Bone marrow (tissue), 2 donors: ENCODE results near the gene SMAD3.

ENCODE experiments used
- DNase-seq, 2 donors: peaks; one replicate each; lab custom pipeline; 2025; lab: John Stamatoyannopoulos, UW

Gene SMAD3

DNA sequence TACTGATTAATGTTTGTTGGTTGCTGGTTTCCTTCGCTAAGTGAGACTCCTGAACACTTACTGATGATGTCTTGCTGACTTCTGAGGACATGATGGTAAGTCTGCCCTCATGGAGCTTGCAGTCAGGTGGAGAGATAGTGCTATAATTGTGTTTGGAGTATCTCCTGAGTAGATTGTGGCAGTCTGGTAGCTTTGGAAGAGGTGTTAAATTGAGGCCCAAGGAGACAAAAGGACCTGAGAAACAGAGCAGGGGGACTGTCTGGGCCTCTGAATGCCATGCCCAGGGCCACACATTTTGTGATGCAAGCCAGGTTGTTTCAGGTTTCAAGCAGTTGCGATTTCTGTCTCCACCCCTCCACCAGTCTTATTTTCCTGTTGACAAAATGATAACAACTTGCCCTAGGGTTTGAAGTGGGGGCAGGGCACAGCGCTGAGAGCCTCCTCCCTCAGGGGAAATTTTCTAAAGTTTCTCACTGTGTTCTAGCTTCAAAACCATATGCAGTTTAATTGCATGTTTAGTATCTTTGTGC is 16.7 kb downstream of the SMAD3 start:
- DNase-seq = no peak

DNA sequence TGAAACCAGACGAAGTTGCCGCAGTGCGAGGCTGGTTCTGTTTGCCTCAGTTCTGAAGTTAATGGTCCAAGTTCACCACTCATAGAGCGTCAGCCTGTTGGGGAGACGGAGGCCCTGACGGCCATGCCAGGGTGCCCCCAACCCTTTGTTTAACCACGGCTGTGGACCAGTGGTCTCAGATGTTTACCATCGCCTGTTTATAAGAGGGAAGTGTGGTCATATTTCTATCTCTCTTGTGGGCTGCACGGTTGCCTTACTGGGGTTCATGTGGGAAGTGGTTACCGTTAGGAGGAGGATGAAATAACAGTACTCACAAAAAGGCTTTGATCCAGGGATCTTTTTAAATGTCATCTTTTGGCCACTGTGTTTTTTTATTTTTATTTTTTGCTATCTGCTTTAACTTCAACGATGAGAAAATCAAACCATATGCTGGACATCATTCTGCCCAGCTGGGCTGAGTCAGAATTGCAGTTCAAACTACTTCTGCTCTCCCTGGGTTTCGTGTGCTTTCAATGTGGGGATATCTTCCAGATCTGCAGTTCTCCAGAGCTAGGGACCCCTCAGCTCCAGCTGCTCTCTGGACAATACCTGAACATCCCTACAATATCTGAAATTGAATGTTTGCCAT is 17.8 kb downstream of the SMAD3 start:
- no peak for DNase-seq

GRCh38 chr15:67084561-67084960 is 19.2 kb downstream of the SMAD3 start:
- DNase-seq = no peak

- DNase-seq = no peak
Observed at GRCh38 chr15:67085237-67085817, 19.9 kb downstream of the SMAD3 start.

DNA sequence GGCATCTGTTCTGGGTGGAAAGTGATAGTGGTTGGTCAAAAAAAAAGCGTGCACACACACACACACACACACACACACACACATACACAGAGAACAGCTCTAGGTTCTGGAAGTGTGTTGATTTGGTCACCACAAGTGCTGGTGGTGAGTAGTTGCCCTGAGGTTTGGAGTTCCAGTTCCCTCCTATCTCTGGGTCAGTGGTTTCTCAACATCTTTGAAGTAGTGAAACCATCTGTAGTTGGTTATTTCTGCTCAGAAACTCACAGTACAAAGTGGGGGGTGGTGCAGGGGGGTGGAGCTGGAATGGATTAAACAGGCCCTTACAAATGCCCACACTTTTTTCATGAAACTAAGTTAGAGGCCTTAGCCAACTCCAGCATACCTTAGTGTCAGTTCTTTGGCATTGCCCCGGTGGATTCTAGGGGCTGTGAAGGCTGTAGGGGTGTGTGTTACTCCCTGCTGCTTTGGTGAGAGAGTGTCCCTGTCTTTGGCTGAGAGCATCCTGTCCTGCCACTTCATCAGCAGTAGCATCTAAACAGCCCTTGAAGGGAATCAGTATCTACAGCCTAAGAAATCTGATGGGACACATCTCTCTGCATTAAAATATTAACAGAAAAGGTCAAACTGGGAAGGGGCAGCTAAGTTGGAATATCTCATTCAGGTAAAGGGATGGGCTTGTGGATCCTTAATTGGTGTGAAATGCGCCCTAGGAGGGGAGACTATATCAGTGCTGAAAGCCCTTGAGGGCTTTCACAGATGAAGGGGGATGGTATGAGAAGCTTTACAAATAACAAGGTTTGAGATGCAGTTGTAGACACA is 20.6 kb downstream of the SMAD3 start:
- DNase-seq = no peak

GRCh38 chr15:67086637-67086914 is 21.2 kb downstream of the SMAD3 start:
- no peak for DNase-seq

- no peak for DNase-seq
Observed at GRCh38 chr15:67087507-67088172, 22.2 kb downstream of the SMAD3 start.

DNA sequence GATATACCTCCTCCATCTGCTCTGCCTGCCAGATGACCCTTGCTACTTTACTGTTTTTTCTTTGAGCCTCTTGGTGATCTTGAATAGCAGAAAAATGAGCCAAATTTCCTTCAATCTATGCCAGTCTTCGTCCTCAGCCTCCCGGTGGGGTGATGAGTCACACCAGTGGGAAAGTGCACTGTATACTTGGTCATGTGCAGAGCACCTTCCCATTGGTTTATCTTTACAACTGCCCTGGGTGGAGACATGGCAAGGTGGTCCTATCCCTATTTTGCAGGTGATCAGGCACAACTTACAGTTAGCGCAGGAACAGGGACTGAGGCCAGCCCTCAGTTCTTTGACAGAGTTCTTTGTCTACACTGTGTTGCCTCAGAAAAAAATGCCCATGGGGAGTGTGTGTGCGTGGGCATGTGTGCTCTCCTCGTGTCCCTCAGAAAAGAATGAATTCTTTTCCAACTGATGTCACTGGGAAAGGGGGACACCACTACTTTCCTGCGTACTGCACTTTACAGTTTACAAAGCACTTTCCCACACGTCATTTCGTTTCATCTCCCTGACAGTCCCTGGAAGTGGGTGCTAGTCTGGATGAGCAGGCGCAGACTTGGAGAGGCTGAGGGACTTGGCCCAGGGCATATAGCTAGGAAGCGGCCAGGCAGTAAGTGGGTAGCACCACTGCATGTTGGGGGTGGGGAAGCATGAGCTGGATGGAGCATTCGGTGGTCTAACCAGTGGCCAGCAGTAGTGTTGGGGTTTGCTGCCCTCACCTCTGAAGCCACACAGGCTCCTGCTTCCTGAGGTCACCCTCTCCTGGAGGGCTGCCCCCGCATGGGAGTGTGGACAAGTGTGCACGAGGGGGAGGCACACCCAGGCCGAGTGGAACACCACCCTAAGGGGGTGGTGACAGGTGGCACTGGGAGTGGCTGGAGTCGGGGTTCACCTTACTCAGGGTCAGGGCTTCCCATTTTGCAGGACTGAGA is 24.1 kb downstream of the SMAD3 start:
- DNase-seq = no peak

DNA sequence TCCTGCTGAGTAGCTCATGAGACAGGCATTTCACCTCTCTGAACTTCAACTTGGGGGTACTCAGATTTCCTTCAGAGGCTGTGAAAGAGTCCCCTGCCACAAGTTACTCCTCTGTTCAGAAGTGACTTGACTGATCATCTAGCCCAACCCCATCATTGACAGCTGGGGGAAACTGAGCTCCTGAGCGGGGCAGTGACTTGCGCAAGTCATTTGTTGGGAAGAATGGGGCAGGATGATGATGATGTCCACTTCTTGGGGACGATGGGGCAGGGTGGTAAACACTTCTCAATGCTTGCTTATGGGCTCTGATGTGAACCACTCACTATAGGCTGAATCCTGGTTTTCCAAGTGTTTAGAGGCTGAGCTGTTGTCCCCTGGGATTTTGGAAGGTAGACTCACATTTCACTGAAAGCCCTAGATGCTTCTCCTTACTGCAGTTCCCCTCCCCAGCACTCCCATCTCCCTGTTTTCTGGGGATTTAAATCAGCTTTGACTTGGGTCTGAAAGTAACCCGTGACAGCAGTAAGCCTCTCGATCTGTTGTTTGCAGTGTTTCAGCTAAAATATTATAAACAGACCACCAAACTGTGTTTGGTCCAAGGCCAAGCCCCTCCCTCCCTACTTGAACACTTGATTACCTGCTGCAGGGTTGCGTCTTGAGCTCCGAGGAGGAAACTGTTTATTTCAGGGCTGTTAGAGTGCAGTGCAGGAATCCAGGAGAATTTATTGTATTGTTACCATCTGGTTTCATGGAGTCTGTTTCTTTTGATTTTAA is 25.1 kb downstream of the SMAD3 start:
- no peak for DNase-seq

DNA sequence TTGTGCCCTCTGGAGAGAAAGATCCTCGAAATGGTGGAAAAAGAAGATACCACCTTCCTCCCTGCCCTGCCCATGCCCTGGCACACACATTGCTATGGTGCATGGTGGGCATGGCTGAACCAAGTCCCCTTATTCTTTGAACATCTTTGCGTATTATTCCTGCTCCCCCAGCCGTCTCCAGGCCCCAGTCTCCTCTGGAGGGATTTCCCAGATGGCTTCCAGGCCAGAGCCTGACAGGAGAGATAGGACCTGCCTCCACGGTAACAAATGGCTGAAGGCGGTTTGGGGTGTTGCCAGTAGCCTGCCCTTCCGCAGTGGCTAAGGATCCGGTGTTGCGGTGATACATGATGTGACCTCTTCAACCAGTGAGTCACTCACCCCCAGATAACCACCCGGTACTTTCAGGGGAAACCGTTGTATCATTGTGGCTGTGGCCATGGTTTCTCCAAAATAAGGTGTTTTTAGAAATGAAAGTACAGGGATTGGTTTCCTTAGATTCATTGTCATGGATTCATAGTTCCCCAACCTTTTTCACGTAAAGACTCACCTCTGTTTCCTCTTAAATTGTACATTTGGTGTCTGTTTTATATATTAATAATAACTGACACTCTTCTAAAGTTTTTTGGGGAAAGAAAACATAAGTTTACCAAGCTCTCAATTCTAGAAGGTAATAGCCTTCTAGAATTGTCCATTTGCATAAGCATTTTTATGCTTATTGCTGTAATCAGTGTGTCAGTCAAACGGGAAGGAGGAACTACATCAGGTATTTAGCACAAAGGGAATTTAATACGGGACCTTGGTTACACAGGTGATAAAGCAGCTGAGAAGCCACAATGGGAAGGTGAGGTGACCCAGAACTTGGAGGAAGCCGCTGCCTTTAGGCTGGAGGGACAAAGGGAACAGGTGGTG is 25.9 kb downstream of the SMAD3 start:
- peak; percentile 46 to 69 for DNase-seq

- no peak for DNase-seq
Observed at GRCh38 chr15:67091980-67092677, 26.7 kb downstream of the SMAD3 start.

- no peak for DNase-seq
Observed at GRCh38 chr15:67092752-67093503, 27.5 kb downstream of the SMAD3 start.

DNA sequence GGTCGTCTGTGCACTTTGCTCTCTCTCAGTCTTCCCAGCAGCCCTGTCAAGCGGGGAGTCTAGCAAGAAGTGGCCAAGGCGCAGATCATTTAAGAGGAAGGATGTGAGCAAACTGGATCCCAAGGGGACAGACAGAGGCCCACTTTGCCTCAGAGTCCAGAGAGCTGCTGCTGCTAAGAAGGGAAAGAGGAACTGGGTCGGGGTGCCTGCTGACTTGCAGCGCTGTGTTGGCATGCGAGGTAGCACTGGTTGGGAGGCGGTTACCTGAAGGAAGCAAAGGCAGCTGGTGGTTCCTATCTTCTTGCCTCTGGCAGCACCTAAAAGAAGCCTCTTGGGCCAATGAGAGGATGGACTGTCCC is 28.1 kb downstream of the SMAD3 start:
- DNase-seq = peak; percentile 35 to 89

- no peak for DNase-seq
Observed at GRCh38 chr15:67094001-67094826, 28.8 kb downstream of the SMAD3 start.

DNA sequence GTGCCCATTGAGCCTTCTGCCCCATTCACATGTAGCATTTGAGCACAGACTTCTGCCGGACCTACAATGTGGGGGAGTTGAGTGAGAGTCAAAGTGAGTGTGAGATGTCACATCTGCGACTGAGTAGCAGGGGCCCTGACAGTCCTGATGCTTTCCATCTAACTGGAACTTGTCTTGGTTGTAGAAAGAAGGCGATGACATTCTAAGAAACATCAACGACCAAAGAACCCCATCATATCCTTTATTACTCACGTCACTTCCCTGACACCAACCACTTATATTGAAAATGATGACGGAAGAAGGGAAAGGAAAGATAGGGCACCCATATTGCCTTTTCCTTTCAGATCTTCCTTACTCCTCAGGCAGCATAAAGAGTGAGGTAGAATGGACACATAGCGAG is 30.5 kb downstream of the SMAD3 start:
- DNase-seq = no peak

- DNase-seq = no peak
Observed at GRCh38 chr15:67096546-67097294, 31.3 kb downstream of the SMAD3 start.

DNA sequence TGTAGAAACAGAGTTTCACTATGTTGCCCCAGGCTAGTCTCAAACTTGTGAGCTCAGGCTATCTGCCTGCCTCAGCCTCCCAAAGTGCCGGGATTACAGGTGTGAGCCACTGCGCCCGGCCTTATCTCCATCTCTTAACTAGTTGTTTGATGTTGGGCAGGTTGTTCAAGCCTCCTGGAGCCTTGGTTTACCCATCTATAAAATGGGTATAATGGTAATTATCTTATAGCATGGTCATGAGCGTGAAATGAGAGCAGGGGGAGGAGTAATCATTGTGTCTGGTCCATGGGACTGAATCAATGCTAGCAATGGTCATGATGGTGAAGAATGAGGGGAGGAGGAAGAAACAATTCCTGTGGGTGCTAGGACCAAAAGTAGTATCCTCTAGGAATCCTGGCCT is 32.0 kb downstream of the SMAD3 start:
- no peak for DNase-seq
